Measurements from ENCODE around the gene ACSL3.
"Not testable (repeated sequence)": the region's sequence is repeated elsewhere in the genome, so short reads cannot be mapped to it uniquely, and the experiment has no call there.

The ACSL3 gene

DNA sequence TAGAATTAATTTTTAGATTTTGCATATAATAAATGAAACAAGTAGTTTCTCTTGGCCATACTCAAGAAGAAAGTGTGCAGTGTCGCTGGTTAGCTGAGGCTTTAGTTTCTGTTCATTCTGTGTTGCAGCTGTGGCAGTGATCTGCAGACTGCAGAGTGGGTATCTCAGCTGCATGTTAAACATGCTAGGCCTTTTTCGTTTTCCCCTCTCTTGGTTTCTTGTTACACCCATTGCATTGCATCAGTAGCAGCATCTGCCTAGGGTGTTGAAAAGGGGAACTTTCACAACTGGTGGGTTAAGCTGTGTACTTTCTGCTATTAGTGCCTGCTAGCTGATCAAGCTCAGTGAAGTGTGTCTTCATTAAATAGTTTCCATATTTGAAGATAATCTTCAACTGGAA lies 51.3 kb downstream of the ACSL3 start:
- DNase-seq (ENCODE audit: low read depth): no peak

DNA sequence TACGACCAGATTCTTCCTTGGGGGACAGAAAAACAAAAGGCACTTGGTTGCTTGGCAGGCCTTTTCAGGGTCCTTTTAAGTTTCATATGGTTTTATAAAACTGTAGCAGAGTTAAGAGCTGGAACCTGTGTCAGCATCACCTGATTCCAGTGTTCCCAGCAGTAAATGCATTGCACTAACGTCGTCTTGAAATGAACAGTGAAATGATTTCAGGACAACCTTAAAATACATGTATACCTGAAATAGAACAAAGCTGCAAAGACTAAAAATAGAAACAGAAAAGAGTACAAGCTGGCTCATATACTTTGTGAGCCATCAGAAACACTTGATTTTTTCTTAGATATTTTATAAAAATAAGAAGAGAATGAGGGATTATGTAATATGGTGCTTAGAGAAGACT lies 51.9 kb downstream of the ACSL3 start:
- DNase-seq (ENCODE audit: low read depth): no peak

DNA sequence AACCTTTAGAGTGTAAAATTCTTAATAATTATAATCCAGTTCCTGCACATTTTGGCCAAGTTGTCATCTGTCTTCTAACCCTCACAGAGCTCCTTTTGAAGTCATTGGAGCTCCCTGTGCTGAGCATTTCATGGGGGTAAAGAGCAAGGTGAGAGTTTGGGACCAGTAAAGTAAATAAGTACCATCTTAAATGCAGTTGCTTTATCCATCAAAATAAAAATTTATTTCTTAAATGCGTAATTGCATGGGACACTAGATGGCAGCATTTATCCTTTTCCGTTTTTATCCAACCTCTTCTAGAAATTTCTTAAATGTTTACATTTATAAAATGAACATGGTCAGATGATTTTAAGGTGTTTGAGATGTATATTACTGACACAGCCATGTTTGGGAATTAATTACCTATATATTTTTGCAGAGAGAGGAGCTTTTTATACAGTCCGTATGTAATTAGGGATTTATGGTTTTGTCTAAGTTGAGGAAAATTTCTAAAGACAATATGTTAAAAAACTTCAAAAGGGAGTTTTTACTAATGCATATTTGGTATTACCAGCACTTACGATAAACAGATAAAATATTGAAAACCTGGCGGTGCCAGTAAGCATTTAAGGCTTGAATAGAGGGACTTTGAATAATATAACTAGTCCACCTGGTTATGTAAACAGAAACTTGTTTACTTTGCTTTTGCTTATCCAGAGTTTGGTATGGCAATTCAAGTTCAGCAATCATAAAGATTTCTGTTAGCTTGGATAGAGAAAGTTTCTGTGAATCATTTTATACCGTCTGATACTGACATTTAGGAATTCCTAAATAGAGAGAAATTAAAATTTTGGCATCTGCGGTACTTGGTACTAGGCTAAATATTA lies 54.5 kb downstream of the ACSL3 start:
- DNase-seq (ENCODE audit: low read depth): no peak

DNA sequence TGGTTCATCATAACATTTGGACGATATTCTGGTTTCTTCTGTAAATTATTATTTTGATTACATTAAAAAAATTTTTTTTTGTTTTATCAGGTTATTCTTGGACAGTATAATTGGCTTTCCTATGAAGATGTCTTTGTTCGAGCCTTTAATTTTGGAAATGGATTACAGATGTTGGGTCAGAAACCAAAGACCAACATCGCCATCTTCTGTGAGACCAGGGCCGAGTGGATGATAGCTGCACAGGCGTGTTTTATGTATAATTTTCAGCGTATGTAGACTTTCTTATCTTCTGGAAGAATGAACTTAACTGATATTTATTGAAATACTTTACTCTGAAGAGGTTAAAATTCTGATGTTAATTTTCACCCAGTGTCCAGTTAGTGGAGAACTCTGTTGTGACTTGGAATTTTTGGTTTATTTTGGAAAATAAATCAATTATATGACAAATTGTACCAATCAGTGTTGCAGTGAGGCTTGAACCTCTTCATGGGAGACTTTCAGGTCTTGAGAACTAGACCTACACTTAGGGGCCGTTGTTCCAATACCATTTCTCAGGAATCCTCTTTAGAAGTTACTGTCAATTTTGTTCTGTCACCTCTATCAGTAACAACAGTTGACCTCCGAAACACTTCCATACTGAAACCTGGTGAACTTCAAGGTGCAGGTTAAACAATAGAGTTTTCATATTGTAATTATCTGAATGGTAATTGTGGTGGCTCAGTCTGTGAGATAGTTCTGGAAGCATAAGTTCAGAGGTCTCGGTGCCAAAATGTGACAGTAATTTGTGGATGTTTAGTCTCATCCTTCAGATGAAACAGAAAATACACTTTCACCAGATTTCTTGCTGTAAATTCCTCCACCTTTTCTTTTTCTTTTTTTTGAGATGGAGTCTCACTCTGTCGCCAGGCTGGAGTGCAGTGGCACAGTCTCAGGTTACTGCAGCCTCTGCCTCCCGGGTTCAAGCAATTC lies 55.7 kb downstream of the ACSL3 start:
- DNase-seq (ENCODE audit: low read depth): no peak

DNA sequence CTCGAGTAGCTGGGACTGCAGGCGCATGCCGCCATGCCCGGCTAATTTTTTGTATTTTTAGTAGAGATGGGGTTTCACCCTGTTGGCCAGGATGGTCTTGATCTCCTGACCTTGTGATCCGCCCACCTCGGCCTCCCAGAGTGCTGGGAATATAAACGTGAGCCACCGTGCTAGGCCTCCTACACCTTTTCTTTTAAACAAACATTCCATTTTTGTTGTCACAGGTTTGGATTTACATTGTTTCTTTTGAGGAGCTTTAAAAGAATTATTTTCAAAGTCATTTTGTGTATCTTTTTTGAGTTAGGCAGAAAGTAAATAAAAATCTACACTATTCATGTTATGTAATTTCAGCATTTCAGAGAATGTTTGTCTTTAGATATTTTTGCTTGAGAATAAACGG lies 56.4 kb downstream of the ACSL3 start:
- not testable (repeated sequence) for DNase-seq (ENCODE audit: low read depth)

DNA sequence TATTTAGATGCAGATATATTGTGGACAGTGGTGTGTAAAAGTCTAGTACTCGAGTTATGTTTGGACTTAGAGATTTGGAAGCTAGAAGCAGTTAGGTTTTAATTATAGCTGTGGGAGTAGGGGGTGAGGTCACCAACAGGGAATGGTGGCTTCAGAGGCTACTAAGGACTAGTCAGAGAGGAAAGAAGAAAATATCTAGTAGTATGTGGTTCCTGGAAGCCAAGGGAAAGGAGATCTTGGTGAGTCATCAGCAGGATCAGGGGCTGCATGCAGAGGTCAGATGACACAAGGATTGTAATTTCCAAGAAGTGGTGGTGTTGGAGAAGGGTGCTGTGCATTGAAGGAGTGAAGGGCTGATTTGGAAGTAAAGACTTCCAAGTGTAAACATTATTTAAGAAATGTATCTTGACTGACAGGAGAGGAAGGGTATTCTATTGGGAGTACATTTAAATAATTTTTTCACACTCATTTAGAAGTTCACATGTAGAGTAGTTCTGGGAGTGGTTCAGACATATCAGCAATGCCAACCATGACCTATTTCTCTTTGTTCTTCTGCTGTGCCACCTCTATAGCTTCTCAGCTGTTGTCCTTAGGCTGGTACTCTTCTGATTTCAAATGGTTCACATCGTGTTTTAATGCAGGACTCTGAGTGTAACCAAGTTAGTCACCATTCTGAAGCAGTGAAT lies 59.1 kb downstream of the ACSL3 start:
- DNase-seq (ENCODE audit: low read depth): peak; percentile 72

DNA sequence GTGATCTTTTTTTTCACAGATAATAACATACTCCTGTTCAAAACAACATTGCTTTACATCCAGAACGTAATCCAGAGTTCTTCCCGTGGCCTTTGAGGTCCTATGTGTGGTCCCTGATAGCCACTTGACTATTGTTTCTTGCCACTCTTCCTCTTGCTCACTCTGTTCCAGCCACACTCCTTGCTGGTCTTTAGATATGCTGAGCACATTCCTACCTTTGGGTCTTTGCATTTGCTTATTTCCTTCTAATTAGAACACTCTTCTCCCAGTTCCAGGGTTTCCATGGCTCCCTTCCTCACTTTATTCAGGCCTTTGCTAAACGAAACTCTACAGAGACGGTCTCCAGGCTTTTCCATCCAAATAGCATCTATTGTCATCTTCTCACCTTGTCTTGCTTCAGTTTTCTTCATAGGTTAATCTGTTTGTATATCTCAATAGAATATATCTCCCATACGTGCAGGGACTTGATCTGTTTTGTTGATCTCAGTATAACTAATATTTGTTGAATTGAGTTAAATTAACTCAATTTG lies 59.9 kb downstream of the ACSL3 start:
- no peak for DNase-seq (ENCODE audit: low read depth)

DNA sequence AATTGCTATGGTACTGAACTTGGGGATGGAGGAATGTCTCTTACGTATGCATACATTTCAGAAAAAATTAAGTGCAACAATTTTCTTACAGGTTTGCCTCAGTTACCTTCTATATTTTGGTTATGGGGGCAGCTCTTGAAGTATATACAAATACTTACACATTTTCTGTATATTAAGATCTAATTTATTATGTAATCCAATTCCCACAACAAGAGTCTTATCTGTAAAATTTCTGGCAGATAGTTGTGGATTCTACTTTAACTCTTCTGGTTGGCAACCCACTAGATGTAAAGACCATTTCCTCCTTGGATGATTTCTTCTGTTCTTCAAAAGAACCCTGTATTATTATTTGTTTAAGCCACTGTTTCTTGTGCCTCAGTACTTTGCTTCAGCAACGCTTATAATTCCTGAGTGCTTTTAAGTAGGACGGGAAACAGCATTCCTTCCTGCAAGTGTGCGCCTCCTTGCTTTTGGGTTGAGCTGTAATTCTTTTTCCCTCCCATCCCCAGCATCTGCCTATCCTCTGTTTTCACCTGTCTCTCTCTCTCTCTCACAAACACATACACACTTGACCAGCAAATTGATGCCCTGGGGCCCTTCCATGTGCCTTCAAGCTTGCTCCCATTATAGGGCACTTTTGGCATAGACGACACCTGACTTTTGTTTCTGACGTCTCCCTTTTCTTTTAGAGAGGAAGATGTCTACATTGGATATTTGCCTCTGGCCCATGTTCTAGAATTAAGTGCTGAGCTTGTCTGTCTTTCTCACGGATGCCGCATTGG lies 61.4 kb downstream of the ACSL3 start:
- DNase-seq (ENCODE audit: low read depth): no peak

DNA sequence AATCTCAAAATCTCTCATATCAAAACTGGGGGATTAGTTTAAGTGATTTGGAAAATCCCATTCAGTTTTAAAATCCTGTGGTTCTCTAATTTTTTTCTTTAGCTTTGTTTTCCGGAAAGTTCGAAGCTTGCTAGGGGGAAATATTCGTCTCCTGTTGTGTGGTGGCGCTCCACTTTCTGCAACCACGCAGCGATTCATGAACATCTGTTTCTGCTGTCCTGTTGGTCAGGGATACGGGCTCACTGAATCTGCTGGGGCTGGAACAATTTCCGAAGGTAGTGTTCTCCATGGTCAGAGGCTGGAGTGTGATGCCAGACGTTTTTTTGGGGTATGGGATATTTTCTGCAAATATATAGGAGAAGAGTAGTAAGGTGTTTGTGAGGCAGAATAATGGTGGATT lies 66.1 kb downstream of the ACSL3 start:
- DNase-seq (ENCODE audit: low read depth): no peak

DNA sequence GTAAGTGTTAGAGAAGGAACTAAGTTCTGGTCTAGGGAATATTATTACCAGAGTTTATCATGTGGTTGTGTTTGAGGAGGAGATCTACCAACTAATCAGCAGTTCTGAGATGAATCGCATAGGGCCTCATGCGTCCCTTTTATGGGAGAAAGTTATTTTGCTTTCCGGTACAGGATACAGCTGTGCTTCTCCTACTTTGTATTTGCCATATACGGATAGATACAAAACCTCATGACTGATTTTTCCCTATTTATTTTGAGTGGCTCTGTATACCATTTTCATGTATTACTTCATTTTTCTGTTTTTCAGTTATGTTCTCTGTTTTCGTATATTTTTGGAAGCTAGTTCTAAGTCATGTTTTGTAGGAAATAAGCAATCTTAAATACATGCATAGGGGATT lies 66.8 kb downstream of the ACSL3 start:
- no peak for DNase-seq (ENCODE audit: low read depth)

DNA sequence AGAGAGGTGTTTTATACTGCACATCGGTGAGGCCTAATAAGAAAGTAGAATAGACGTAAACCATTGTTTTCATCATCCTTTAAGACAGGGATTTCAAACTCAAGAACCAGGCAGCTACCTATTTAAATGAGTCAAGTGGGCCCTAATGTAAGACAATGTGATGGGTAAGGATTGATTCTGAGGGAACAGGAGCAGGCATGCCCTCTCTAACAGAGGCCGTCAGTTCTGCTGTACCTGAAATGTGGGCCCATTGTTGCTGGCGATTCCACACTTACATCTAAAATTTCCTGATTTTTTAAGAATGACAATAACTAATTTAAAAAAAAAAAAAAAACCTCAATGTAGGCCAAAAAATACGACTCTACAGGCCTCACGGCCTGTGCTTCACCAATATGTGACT lies 67.5 kb downstream of the ACSL3 start:
- no peak for DNase-seq (ENCODE audit: low read depth)

DNA sequence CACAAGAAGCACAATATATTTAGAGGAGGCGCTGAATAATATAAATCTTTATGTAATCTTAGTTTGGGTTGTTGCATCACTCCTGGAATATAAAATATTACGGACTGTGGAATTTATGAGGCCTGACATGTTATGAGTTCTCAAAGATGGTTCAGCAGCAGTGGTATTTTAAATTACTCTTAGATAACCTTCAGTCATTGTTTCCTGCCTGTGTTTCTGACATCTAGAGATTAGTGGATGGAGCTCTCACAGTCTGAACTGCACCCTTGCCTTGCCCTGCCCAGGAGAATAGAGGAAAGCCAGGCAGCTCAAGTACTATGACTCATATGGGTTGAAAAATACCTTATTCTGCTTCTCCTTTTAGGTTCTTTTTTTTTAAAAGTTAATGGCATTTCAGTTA lies 70.0 kb downstream of the ACSL3 start:
- no peak for DNase-seq (ENCODE audit: low read depth)

DNA sequence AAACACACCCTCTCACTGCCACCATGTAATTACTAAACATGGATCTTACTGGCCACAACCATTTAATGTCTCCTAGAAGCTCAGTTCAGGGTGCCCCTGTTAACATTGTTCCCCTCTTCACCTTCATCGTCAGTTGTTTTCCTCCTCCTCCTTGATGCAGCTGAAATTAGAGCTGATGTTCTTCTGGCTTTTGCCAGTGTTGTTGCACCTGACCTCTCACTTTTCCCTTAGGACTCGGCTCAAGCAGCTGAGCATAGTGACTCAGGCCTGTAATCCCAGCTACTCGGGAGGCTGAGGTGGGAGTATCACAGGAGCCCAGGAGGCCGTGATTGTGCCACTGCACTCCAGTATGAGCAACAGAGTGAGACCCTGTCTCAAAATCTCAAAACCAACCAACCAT lies 70.8 kb downstream of the ACSL3 start:
- DNase-seq (ENCODE audit: low read depth): no peak

DNA sequence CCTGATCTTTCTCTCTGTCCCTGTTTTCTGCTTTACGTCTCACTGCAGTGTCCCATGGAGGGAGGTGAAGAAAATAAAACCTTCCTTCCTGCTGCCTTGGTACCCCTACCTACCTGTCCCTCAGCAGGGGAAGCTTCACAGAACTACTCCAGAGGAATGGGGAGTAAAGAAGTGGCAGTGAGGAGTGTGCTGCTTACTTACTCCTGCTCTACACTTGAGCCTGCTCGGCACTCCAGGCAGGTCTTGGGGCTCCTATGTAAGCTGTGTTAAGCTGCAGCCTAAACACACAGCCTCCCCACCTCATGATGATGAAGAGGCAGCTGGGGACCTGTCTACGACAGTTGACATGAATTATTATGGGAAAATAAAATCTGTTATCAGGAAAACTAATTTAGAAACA lies 72.6 kb downstream of the ACSL3 start:
- no peak for DNase-seq (ENCODE audit: low read depth)

DNA sequence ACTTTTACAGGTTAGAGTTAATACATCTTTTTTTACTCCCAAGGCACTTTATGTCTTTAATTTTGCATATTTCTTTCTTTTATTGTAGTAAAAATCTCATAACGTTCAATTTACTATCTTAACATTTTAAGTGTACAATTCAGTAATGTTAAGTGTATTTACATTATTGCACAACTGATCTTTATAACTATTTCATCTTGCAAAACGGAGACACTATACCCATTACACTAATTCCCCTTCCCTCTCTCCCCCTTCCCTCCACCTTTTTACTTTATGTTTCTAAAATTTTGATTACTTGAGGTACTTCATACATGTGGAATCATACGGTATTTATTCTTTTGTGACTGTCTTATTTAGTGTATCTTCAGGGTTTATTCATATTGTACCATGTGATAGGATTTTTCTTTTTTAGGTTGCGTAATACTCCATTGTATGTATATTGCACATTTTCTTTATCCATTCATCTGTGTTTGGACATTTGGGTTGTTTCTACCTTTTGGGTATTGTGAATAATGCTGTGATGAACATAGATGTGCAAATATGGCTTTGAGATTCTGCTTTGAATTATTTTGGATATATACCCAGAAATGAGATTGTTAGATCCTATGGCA lies 75.0 kb downstream of the ACSL3 start:
- DNase-seq (ENCODE audit: low read depth): no peak

DNA sequence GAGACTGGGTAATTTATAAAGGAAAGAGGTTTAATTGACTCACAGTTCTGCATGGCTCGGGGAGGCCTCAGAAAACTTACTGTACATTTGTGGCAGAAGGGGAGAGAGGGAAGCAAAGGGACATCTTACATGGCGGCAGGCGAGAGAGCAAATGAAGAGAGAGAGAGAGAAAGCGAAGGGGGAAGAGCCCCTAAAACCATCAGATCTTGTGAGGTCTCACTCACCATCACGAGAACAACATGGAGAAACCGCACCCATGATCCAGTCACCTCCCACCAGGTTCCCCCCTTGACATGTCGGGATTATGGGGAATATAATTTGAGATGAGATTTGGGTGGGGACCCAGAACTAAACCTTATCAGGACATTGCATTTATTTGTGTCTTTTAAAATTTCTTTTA lies 75.9 kb downstream of the ACSL3 start:
- DNase-seq (ENCODE audit: low read depth): no peak

DNA sequence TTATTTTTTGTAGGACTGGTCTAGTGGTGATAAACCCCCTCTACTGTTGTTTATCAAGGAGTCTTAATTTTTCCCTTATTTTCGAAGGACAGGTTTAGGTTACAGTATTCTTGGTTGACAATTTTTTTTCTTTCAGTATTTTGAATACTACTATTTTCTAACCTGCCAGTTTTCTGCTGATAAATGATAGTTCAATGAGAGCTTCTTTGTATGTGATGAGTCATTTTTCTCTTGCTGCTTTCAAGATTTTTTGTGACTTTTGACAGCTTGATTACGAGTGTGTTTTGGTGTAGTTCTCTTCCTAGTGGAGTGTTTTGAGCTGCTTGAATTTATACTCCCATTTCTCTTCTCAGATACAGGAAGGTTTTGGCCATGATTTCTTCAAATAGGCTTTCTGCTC lies 77.5 kb downstream of the ACSL3 start:
- DNase-seq (ENCODE audit: low read depth): no peak

DNA sequence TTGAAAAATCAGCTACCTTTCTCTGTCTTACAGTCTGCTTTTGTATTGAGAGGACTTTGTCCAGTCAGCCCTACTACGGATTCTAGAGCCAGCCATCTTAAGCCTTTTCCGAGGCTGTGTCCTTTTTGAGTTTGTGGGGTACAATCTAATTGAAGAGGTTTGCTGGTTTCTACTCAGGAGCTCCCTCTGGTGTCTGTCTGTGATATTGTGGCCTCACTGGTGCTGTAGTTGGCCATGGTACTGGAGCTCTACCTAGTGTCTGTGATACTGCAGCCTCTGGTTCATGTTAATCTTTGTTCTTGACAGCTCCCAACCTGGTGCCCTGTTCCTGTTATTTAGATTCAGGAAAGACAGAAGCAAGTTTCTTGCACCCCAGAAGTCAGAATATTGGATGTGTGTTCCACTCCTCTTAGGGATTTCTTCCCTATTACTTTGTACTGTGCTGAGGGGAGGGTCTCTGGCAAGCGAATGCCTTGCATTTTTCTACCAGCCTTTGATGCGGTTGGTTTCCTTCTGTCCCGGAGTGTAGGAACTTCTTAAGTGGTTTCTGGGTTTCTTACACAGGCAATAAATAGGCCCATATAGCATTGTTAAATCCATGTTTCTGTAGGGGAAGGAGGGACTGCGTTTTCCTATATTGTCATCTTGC lies 78.5 kb downstream of the ACSL3 start:
- peak; percentile 42 for DNase-seq (ENCODE audit: low read depth)

DNA sequence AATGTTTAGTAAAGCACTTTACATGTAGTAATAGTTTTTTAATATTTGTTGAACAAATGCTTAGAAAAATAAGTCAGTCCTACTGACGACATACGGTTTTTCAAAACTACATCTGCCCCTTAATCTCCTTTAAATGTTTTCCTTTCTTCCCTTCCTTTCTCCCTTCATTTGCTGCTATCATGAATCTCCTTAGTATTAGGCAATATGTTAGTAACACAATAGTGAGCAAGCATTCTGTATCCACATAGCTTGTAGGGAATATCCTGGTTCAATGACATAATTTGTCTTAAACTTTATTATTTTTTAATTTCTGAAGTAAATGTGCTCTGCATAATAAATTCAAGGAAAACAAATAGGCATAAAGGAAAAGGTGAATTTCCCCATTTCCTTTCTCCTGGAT lies 79.1 kb downstream of the ACSL3 start:
- DNase-seq (ENCODE audit: low read depth): no peak

DNA sequence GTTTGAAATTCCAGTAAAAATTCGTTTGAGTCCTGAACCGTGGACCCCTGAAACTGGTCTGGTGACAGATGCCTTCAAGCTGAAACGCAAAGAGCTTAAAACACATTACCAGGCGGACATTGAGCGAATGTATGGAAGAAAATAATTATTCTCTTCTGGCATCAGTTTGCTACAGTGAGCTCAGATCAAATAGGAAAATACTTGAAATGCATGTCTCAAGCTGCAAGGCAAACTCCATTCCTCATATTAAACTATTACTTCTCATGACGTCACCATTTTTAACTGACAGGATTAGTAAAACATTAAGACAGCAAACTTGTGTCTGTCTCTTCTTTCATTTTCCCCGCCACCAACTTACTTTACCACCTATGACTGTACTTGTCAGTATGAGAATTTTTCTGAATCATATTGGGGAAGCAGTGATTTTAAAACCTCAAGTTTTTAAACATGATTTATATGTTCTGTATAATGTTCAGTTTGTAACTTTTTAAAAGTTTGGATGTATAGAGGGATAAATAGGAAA lies 80.7 kb downstream of the ACSL3 start:
- no peak for DNase-seq (ENCODE audit: low read depth)
